ENCODE measurements around the gene TNNI2.

Gene TNNI2

DNA sequence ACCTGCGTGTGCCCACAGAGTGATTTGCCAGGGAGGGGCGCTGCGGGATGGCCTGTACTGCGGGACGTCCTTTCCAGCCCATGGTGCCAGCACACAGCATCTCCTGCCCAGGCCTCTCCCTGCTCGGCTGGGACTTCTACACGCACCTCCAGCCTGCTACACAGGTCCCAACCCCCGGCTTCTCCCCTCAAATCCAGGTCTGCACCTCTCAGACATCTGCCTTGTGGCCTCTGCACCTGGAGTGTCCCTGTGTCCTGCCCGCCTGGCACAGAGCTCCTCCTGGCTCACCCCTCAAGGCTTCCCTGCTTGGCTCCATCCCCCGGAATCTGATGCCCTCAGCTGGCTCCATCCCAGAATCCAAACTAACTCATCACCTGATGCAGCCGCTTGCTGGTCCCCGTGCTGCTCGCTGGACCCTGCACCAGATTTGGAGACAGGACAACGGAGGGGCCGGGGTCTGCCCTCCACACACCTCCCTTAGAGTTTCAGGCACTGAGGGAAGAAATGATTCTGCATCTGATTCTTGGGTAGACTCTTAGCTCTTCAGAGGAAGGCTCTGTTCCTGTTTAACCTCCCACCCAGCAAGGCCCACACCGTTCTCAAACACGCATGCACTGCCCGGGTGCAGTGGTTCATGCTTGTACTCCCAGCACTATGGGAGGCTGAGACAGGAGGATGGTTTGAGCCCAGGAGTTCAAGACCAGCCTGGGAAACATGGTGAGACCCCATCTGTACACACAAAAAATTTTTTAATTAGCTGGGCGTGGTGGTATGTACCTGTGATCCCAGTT lies 10.1 kb downstream of the TNNI2 start:
- H3K27me3 ChIP-seq (ENCODE audit: control insufficient read depth, insufficient read depth, low read length) = no peaks in the 10 kb centered on the region
- no peak overlapping the region for H3K4me2 ChIP-seq (ENCODE audit: low read length)
- H3K4me1 ChIP-seq = no peaks in the 10 kb centered on the region
- H3K79me2 ChIP-seq = no peaks in the 10 kb centered on the region
- H3K36me3 ChIP-seq (ENCODE audit: control insufficient read depth, insufficient read depth, low read length) = no peaks in the 10 kb centered on the region
- no peak overlapping the region for H3K4me3 ChIP-seq (ENCODE audit: low read depth, low read length)
- H3K27ac ChIP-seq = no peak overlapping the region
- no peak overlapping the region for H3K9ac ChIP-seq
- TF ChIP-seq, protein P1, sequence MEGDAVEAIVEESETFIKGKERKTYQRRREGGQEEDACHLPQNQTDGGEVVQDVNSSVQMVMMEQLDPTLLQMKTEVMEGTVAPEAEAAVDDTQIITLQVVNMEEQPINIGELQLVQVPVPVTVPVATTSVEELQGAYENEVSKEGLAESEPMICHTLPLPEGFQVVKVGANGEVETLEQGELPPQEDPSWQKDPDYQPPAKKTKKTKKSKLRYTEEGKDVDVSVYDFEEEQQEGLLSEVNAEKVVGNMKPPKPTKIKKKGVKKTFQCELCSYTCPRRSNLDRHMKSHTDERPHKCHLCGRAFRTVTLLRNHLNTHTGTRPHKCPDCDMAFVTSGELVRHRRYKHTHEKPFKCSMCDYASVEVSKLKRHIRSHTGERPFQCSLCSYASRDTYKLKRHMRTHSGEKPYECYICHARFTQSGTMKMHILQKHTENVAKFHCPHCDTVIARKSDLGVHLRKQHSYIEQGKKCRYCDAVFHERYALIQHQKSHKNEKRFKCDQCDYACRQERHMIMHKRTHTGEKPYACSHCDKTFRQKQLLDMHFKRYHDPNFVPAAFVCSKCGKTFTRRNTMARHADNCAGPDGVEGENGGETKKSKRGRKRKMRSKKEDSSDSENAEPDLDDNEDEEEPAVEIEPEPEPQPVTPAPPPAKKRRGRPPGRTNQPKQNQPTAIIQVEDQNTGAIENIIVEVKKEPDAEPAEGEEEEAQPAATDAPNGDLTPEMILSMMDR (IDR thresholded peaks at IDR 0.05) = no peak
- no peaks in the 10 kb centered on the region for H3K9me3 ChIP-seq (ENCODE audit: control insufficient read depth, low read length)
- H2AFZ ChIP-seq = no peak overlapping the region

DNA sequence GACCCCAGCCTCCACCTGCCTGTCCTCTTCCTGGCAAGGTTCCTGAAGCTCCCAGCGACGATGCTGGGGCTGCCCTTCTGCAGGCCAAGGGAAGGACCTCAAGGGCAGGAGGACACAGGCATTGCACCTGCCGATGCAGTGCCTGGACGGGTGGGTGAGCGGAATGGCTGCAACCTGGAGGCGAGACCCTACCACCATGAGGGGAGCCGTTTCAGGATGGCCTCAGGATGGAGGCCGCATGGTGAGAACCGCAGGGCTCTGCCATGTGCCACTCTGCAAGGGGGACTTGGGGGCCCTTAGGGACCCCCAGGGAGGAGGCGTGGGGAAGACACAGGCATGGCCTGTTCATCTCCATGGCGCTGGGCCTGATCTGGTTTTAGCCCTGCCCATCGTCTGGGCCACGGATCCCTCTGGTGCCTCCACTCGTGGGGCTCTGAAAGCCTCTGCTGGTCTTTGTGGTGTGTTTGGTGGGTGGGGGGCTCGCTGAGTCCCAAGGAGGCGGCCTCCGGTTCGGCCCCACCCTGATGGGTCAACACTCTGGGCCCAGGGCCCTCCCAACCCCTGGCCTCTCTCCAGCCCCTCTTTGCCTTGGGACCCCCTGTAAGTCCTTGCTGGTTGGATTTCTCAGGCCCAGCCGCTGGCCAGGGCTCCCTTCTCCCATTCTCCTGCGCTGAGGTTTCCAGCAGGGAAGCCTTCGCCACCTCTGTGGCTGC lies 12.8 kb downstream of the TNNI2 start:
- no peak overlapping the region for H3K4me2 ChIP-seq (ENCODE audit: low read length)
- no peaks in the 10 kb centered on the region for H3K9me3 ChIP-seq (ENCODE audit: control insufficient read depth, low read length)
- no peak overlapping the region for H2AFZ ChIP-seq
- no peaks in the 10 kb centered on the region for H3K27me3 ChIP-seq (ENCODE audit: control insufficient read depth, insufficient read depth, low read length)
- no peak overlapping the region for H3K9ac ChIP-seq
- no peaks in the 10 kb centered on the region for H3K36me3 ChIP-seq (ENCODE audit: control insufficient read depth, insufficient read depth, low read length)
- TF ChIP-seq, protein P1 (IDR thresholded peaks at IDR 0.05) = no peak
- H3K4me3 ChIP-seq (ENCODE audit: low read depth, low read length) = no peak overlapping the region
- no peaks in the 10 kb centered on the region for H3K4me1 ChIP-seq
- H3K79me2 ChIP-seq = no peaks in the 10 kb centered on the region
- no peak overlapping the region for H3K27ac ChIP-seq

DNA sequence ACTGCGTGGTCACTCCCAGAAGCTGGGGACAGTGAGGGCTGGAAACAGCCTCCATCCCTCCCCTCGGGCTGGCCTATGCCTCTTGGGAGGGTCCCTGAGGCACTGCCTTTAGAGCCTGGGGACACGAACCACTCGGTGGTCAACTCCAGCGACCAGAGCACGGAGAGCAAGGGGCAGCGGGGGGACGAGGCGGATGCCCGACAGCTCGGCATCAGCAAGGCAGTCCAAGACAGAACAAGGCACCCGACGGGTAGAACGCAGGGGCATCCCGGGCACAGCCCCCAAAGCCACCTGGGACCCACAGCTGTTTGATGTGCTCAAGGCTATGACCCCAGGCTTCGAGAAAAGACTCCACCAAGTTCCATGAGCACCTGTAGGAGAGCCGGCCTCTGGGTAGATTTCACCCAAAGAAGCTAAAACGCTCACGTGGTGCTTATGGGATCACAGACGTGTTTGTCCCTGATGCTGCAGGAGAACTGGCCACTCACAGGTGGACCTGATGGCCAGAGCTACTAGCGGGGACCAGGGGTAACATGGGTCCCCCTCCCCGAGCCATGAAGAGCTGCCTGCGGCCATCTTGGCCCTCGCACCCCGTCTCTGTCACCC lies 13.6 kb downstream of the TNNI2 start:
- Histone ChIP-seq H3K9ac (no peak overlapping the region), H3K4me3 (ENCODE audit: low read depth, low read length) (no peak overlapping the region), H3K4me1 (no peaks in the 10 kb centered on the region), H3K9me3 (ENCODE audit: control insufficient read depth, low read length) (no peaks in the 10 kb centered on the region), H3K36me3 (ENCODE audit: control insufficient read depth, insufficient read depth, low read length) (no peaks in the 10 kb centered on the region), H3K27ac (no peak overlapping the region), H2AFZ (no peak overlapping the region), H3K4me2 (ENCODE audit: low read length) (no peak overlapping the region), H3K27me3 (ENCODE audit: control insufficient read depth, insufficient read depth, low read length) (no peaks in the 10 kb centered on the region), H3K79me2 (no peaks in the 10 kb centered on the region)
- TF ChIP-seq, protein P1 (IDR thresholded peaks at IDR 0.05) = no peak

DNA sequence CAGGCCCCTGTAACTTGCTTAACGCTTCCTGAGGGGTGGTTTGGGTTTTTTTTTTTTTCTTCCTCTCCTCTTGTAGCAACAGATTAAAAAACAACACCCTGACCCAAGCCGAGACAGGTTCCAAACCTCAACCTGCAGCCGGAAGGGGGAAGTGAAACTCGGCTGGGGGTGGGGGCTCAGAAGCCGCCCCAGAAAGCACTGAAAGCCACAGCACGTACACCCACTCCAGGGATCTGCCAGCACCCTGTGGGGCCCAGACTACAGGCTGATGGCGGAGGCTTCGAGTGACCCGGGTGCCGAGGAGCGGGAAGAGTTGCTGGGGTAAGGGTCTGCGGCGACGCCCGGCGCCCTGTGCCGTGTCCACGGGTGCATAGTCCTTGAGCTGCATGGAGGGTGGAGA lies 14.1 kb downstream of the TNNI2 start, which contains the start of gene LSP1:
Gene LSP1 (plus strand): TSS at position 208 of the 400 bp plus-strand sequence. CDS start 61 bp downstream, at position 269.
- no peaks in the 10 kb centered on the region for H3K9me3 ChIP-seq (ENCODE audit: control insufficient read depth, low read length)
- no peak within 1 kb of the TSS for H3K4me3 ChIP-seq (ENCODE audit: low read depth, low read length)
- no peak within 1 kb of the TSS for H3K4me2 ChIP-seq (ENCODE audit: low read length)
- no peaks in the 10 kb centered on the region for H3K4me1 ChIP-seq
- H3K27ac ChIP-seq = no peak within 1 kb of the TSS
- H2AFZ ChIP-seq = no peak within 1 kb of the TSS
- TF ChIP-seq, protein P1 (IDR thresholded peaks at IDR 0.05) = no peak
- no peaks in the 10 kb centered on the region for H3K36me3 ChIP-seq (ENCODE audit: control insufficient read depth, insufficient read depth, low read length)
- no peaks in the 10 kb centered on the region for H3K27me3 ChIP-seq (ENCODE audit: control insufficient read depth, insufficient read depth, low read length)
- H3K79me2 ChIP-seq = no peaks in the 10 kb centered on the region
- no peak within 1 kb of the TSS for H3K9ac ChIP-seq
